ENCODE data around the gene C17orf107. TPM values are rescaled to one million over a fixed set of nuclear protein-coding genes. Genes with fewer than 3 reads are reported as not detected.
"Not testable (repeated sequence)": the region's sequence is repeated elsewhere in the genome, so short reads cannot be mapped to it uniquely, and the experiment has no call there.

The C17orf107 gene
- total and polyA plus RNA-seq, 2 donors (not counting 1 experiment from before 2014, with no cell fraction given) = 3.9 to 4.6 TPM

DNA sequence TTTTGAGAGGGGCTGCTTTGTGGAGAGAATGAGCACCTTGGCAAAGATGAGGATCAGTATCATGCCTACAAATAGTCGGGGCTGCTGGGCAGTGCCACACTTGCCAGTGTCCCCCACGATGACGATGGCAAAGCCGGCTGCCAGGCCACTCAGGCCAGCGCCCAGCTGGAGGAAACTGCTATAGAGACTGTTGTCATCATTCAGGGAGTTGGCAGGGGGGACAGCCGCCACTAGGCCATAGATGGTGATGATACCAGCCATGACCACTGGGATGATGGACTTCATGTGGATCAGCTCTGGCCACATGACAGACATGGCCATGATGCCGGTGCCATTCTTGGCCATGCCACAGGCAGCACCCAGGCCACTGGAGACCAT, 42.4 kb upstream of the C17orf107 start:
- Mint-ChIP-seq H3K27ac (no peak overlapping the region), H3K27me3 (no peaks in the 10 kb centered on the region), H3K4me3 (no peak overlapping the region), H3K9me3 (ENCODE audit: insufficient read depth) (no peaks in the 10 kb centered on the region), H3K4me1 (peaks cover 13% of the 10 kb centered on the region)
- TF ChIP-seq, protein P1, sequence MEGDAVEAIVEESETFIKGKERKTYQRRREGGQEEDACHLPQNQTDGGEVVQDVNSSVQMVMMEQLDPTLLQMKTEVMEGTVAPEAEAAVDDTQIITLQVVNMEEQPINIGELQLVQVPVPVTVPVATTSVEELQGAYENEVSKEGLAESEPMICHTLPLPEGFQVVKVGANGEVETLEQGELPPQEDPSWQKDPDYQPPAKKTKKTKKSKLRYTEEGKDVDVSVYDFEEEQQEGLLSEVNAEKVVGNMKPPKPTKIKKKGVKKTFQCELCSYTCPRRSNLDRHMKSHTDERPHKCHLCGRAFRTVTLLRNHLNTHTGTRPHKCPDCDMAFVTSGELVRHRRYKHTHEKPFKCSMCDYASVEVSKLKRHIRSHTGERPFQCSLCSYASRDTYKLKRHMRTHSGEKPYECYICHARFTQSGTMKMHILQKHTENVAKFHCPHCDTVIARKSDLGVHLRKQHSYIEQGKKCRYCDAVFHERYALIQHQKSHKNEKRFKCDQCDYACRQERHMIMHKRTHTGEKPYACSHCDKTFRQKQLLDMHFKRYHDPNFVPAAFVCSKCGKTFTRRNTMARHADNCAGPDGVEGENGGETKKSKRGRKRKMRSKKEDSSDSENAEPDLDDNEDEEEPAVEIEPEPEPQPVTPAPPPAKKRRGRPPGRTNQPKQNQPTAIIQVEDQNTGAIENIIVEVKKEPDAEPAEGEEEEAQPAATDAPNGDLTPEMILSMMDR (IDR thresholded peaks at IDR 0.05) = no peak
- no peak for TF ChIP-seq EZH2 (IDR thresholded peaks at IDR 0.05; ENCODE audit: borderline replicate concordance, insufficient read depth, low read depth, low read length, poor library complexity, severe bottlenecking)
- peaks cover 2 to 31% of the 10 kb centered on the region in 2 experiments for H3K36me3 ChIP-seq (replicated peaks in 1 of 2; ENCODE audit: control extremely low read depth in 1 of 2, control insufficient read depth in 1 of 2, extremely low read depth in 1 of 2, insufficient read depth in 2 of 2, low read length in 1 of 2)
- H3K27ac ChIP-seq (ENCODE audit: low read length in 2 of 2) = no peak overlapping the region
- DNase-seq (no peak), ATAC-seq (ENCODE audit: low read depth) (no peak)
- no peak overlapping the region for H3K9ac ChIP-seq (ENCODE audit: low read length)
- H3K27me3 ChIP-seq (replicated peaks in 1 of 4; ENCODE audit: control extremely low read depth in 1 of 4, control insufficient read depth in 3 of 4, insufficient read depth in 4 of 4, low read length in 3 of 4) = no peaks in the 10 kb centered on the region
- POLR2A ChIA-PET = no interaction called here
- H4K20me1 ChIP-seq (ENCODE audit: control insufficient read depth, insufficient read depth, low read length, poor library complexity, severe bottlenecking) = peaks cover 75% of the 10 kb centered on the region
- H3K4me2 ChIP-seq (replicated peaks; ENCODE audit: low read depth, low read length, poor library complexity, severe bottlenecking) = no peak overlapping the region
- WGBS (ENCODE audit: insufficient coverage) = 99% methylated on average over 7 of the region's 7 CpGs
- no peak overlapping the region for H2AFZ ChIP-seq (ENCODE audit: insufficient read depth, low read depth, low read length, poor library complexity, severe bottlenecking)
- H3K79me2 ChIP-seq (ENCODE audit: control insufficient read depth, insufficient read depth, low read length) = peaks cover 64% of the 10 kb centered on the region
- H3K4me3 ChIP-seq (ENCODE audit: control extremely low read depth in 1 of 5, extremely low read depth in 1 of 5, insufficient read depth in 1 of 5, low read depth in 2 of 5, low read length in 4 of 5) = no peak overlapping the region
- intact Hi-C loops (cut with micrococcal nuclease) = no loop called here
- CTCF ChIA-PET = no interaction called here
- H3K9me3 ChIP-seq (ENCODE audit: control extremely low read depth in 1 of 3, control insufficient read depth in 2 of 3, insufficient read depth in 1 of 3, low read length in 2 of 3) = no peaks in the 10 kb centered on the region
- no peaks in the 10 kb centered on the region for H3K4me1 ChIP-seq (ENCODE audit: control insufficient read depth in 2 of 2, insufficient read depth in 2 of 2, low read length in 2 of 2)

DNA sequence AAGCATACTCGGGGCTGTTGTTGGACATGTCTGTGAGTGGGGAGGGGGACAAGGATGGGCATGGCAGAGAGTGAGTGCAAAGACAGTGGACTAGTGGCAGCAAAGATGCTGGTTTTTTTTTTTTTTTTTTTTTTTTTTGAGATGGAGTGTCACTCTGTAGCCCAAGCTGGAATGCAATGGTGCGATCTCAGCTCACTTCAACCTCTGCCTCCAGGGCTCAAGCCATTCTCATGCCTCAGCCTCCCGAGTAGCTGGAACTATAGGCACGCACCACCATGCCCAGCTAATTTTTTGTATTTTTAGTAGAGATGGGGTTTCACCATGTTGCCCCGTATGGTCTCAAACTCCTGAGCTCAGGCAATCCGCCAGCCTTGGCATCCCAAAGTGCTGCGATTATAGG, 42.0 kb upstream of the C17orf107 start:
- Histone ChIP-seq H3K79me2 (ENCODE audit: control insufficient read depth, insufficient read depth, low read length) (peaks cover 62% of the 10 kb centered on the region), H4K20me1 (ENCODE audit: control insufficient read depth, insufficient read depth, low read length, poor library complexity, severe bottlenecking) (peaks cover 73% of the 10 kb centered on the region), H3K36me3 (replicated peaks in 1 of 2; ENCODE audit: control extremely low read depth in 1 of 2, control insufficient read depth in 1 of 2, extremely low read depth in 1 of 2, insufficient read depth in 2 of 2, low read length in 1 of 2) (peaks cover 2 to 31% of the 10 kb centered on the region in 2 experiments)
- H3K4me1 ChIP-seq (ENCODE audit: control insufficient read depth in 2 of 2, insufficient read depth in 2 of 2, low read length in 2 of 2); H3K27ac ChIP-seq (ENCODE audit: low read length in 2 of 2); H2AFZ ChIP-seq (ENCODE audit: insufficient read depth, low read depth, low read length, poor library complexity, severe bottlenecking); H3K9me3 Mint-ChIP-seq (ENCODE audit: insufficient read depth); ATAC-seq (ENCODE audit: low read depth); H3K4me3 ChIP-seq (ENCODE audit: control extremely low read depth in 1 of 5, extremely low read depth in 1 of 5, insufficient read depth in 1 of 5, low read depth in 2 of 5, low read length in 4 of 5); H3K4me3 Mint-ChIP-seq; H3K4me1 Mint-ChIP-seq; H3K9ac ChIP-seq (ENCODE audit: low read length); H3K27me3 Mint-ChIP-seq; H3K4me2 ChIP-seq (replicated peaks; ENCODE audit: low read depth, low read length, poor library complexity, severe bottlenecking); H3K27me3 ChIP-seq (replicated peaks in 1 of 4; ENCODE audit: control extremely low read depth in 1 of 4, control insufficient read depth in 3 of 4, insufficient read depth in 4 of 4, low read length in 3 of 4); H3K27ac Mint-ChIP-seq; H3K9me3 ChIP-seq (ENCODE audit: control extremely low read depth in 1 of 3, control insufficient read depth in 2 of 3, insufficient read depth in 1 of 3, low read length in 2 of 3); intact Hi-C loops (cut with micrococcal nuclease); DNase-seq: not testable (repeated sequence)
- WGBS (ENCODE audit: insufficient coverage) = 97% methylated on average over 3 of the region's 7 CpGs
- ChIA-PET POLR2A (interaction anchor here (0.6 kb wide), 1 partner anchor 13 kb away, joined by 3 read pairs; no protein-coding TSS in a partner anchor), CTCF (interaction anchor here (0.8 kb wide), 2 partner anchors 8 to 22 kb away, joined by 3 to 4 read pairs; no protein-coding TSS in a partner anchor)
